GM18870 (cell line): ENCODE data around the gene U2SURP.
"Not testable (repeated sequence)": the region's sequence is repeated elsewhere in the genome, so short reads cannot be mapped to it uniquely, and the experiment has no call there.

Source experiments
- ATAC-seq: cut with Tn5 transposase; IDR thresholded peaks from one replicate; pipeline ENCODE4 v1.9.1; 2021; ENCODE audit warnings: moderate library complexity; ENCODE audit not compliant: unreplicated experiment

The U2SURP gene

GRCh38 chr3:142976621-142977398 is 24.6 kb upstream of the U2SURP start:
- ATAC-seq = no peak

DNA sequence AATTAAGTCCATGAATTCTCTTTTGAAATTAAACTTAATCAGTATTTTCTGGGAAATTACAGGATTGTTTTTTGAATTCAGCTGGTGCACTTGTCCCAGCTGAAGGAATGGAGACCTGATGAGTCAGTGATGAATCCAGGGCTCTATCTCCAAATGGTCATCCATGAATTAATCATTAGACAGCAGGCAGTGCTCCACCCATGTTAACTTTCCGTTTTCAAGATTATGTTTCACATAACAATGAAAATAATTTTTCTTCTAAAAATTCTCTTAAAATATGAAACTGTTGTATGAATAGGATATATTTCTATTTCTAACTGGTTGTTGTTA is 24.0 kb upstream of the U2SURP start:
- no peak for ATAC-seq

- no peak for ATAC-seq
These were observed 20.3 kb upstream of the U2SURP start for GRCh38 chr3:142981108-142981507.

DNA sequence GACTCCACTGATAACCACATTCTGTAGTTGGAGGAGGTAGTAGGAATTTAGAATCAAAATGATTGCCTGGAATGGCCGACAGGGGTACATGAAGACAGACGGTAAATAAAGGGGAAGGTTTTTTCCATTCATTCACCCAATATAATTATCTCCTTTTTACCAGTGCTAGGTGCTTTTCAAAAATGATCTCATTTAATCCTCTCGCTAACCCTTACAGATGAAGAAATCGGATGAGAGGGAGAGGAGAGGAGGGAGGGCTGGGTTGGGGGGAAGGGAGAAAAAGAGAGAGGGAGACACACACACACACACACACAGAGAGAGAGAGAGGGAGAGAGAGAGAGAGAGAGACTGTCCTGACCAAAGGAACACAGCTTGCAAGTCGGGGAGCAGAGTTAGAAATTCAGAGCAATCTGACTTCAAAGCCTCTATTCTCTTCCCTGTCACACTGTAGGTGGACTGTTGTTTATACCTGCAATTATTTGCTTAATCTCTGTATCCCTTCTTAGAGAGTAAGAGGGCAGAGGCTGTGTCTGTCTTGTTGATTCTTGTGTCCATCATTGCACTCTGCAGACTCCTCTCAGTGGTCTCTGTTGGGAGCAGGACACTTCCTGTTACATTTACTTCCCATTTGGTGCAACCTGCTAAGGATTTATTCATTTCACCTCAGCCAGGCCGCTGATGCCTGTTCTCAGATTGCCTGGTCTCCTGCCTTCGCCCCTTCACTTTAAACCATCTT is 19.2 kb upstream of the U2SURP start:
- ATAC-seq = no peak

- ATAC-seq = no peak
These were observed 18.1 kb upstream of the U2SURP start for GRCh38 chr3:142983318-142983717.

- no peak for ATAC-seq
These were observed 17.1 kb upstream of the U2SURP start for GRCh38 chr3:142984255-142984654.

DNA sequence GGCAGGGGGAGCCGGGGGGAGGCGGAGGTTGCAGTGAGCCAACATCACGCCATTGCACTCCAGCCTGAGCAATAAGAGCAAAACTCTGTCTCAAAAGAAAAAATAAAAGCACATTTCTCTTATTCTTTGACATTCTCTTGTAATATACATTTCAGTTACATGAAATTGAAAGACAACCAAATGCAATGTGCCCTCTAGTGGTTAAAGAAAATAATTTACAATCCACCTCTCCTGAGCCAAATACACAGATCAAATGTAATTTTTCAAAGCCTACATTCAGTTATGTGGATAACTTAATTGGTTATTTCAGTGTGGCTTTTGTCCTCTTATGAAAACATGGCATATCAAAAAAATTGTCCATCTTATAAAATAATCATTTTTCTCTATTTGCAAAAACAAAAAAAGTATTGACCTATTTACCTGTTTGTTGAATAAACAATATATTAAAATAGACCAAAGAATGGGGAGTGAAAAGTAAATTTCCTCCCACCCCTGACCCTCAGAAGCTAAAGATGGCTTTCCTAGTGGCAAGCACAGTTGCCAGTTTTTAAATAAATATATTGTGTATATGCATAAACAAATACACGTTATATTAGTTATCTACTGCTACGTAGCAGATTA is 14.2 kb upstream of the U2SURP start:
- no peak for ATAC-seq

DNA sequence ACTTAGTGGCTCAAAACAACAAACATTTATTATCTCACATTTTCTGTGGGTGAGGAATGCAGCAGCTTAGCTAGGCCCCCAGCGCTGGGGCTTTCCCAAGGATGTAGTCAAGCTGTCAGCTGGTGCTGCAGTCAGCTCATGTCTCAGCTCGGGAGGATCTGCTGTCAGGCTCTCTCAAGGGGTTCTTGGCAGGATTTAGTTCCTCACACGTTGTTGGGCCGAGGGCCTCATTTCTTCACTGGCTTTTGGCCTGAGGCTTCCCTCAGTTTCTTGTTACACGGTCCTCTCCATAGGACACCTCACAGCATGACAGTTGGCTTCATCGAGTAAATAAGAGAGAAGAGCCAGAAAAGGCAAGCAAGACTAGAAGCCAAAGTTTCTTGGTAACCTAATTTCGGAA is 13.7 kb upstream of the U2SURP start:
- ATAC-seq = no peak

GRCh38 chr3:142988221-142988620 is 13.1 kb upstream of the U2SURP start:
- not testable (repeated sequence) for ATAC-seq

DNA sequence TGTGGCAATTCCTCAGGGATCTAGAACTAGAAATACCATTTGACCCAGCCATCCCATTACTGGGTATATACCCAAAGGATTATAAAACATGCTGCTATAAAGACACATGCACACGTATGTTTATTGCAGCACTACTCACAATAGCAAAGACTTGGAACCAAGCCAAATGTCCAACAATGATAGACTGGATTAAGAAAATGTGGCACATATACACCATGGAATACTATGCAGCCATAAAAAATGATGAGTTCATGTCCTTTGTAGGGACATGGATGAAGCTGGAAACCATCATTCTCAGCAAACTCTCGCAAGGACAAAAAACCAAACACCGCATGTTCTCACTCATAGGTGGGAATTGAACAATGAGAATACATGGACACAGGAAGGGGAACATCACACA is 12.5 kb upstream of the U2SURP start:
- not testable (repeated sequence) for ATAC-seq

DNA sequence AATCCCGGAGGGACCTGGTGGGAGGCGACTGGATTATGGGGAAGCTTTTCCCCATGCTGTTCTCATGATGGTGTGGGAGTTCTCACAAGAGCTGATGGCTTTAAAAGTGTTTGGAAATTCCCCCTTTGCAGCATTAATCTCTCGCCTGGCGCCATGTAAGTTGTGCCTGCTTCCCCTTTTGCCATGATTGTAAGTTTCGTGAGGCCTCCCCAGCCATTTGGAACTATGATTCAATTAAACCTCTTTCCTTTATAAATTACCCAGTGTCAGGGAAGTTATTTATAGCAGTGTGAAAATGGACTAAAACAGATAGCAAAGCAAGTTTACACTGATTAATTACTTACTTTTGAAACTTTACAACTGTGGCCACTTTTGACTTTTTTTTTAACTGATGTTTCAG is 10.6 kb upstream of the U2SURP start:
- no peak for ATAC-seq

- ATAC-seq = no peak
These were observed 9.0 kb upstream of the U2SURP start for GRCh38 chr3:142992323-142992722.

GRCh38 chr3:142993958-142994442 is 7.4 kb upstream of the U2SURP start:
- ATAC-seq = no peak

- no peak for ATAC-seq
These were observed 4.0 kb upstream of the U2SURP start for GRCh38 chr3:142997330-142997729.

GRCh38 chr3:142998439-142998838 is 2.9 kb upstream of the U2SURP start:
- no peak for ATAC-seq

DNA sequence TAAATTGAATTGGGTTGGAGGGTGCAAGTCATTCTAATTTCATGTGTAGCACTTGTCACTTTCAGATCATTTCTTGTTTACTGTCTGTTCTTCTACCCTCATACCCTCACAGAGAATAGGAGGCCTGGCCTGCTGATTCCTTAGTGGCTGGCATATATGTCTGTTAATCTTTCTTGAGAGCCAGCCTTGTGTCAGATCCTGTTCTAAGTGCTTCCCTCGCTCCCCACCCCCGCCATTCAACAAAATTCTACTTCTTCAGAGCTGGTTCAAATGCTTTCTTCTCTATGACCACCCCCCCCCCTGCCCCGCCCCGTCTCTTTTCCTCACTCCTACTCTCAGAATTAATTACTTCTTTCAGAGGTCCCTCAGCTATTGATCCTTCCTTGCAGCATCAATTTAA is 1.5 kb upstream of the U2SURP start:
- ATAC-seq = no peak

GRCh38 chr3:143000528-143000927 is 842 bp upstream of the U2SURP start:
- ATAC-seq = no peak

GRCh38 chr3:143001034-143001368 is 369 bp upstream of the U2SURP start:
- peak; percentile 58 for ATAC-seq

GRCh38 chr3:143002083-143002712 is 828 bp downstream of the U2SURP start:
- peak; percentile 28 for ATAC-seq

- ATAC-seq = no peak
These were observed 1.4 kb downstream of the U2SURP start for GRCh38 chr3:143002727-143003126.

GRCh38 chr3:143004823-143005222 is 3.5 kb downstream of the U2SURP start:
- no peak for ATAC-seq

GRCh38 chr3:143010024-143010423 is 8.7 kb downstream of the U2SURP start:
- no peak for ATAC-seq
